PFSK-1 (cell line): ENCODE results near the gene PJVK.

Source experiments
- FOXP2 ChIP-seq: optimal IDR thresholded peaks from 2 replicates; pipeline ENCODE3; 2011; ENCODE audit warnings: borderline replicate concordance, control low read depth, inconsistent platforms; ENCODE audit not compliant: insufficient read depth; ENCODE audit errors: extremely low read length, extremely low read depth
- POLR2AphosphoS5 ChIP-seq: IDR thresholded peaks from 2 replicates; pipeline ENCODE4 v1.6.1; 2012; ENCODE audit warnings: low read depth, mild to moderate bottlenecking, control low read depth, low read length, moderate library complexity
- SIN3A ChIP-seq: IDR thresholded peaks from 2 replicates; pipeline ENCODE4 v1.6.1; 2012; ENCODE audit warnings: mild to moderate bottlenecking, low read length, moderate library complexity, borderline replicate concordance; ENCODE audit not compliant: insufficient read depth
- TAF1 ChIP-seq: IDR thresholded peaks from 2 replicates; pipeline ENCODE4 v1.6.1; 2012; ENCODE audit warnings: low read length, control low read depth, borderline replicate concordance; ENCODE audit not compliant: insufficient read depth
- TF ChIP-seq, protein P1 (sequence below), 2 experiments: IDR thresholded peaks; 2 replicates each; pipeline versions ENCODE4 v1.6.1 to v1.8.0; 2011 to 2012; ENCODE audit warnings: low read depth in 2 of 2, low read length in 2 of 2, control low read depth in 1 of 2, inconsistent platforms in 1 of 2, mild to moderate bottlenecking in 1 of 2, moderate library complexity in 1 of 2; ENCODE audit not compliant: insufficient read depth in 1 of 2

- TF ChIP-seq SIN3A (no peak), TAF1 (no peak), POLR2AphosphoS5 (no peak), FOXP2 (no peak)
- TF ChIP-seq, protein P1, sequence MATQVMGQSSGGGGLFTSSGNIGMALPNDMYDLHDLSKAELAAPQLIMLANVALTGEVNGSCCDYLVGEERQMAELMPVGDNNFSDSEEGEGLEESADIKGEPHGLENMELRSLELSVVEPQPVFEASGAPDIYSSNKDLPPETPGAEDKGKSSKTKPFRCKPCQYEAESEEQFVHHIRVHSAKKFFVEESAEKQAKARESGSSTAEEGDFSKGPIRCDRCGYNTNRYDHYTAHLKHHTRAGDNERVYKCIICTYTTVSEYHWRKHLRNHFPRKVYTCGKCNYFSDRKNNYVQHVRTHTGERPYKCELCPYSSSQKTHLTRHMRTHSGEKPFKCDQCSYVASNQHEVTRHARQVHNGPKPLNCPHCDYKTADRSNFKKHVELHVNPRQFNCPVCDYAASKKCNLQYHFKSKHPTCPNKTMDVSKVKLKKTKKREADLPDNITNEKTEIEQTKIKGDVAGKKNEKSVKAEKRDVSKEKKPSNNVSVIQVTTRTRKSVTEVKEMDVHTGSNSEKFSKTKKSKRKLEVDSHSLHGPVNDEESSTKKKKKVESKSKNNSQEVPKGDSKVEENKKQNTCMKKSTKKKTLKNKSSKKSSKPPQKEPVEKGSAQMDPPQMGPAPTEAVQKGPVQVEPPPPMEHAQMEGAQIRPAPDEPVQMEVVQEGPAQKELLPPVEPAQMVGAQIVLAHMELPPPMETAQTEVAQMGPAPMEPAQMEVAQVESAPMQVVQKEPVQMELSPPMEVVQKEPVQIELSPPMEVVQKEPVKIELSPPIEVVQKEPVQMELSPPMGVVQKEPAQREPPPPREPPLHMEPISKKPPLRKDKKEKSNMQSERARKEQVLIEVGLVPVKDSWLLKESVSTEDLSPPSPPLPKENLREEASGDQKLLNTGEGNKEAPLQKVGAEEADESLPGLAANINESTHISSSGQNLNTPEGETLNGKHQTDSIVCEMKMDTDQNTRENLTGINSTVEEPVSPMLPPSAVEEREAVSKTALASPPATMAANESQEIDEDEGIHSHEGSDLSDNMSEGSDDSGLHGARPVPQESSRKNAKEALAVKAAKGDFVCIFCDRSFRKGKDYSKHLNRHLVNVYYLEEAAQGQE (IDR thresholded peaks at IDR 0.05; ENCODE audit: insufficient read depth in 1 of 2, low read depth in 2 of 2, low read length in 2 of 2): no peak
Observed at GRCh38 chr2:178422097-178422496, 29.1 kb upstream of the PJVK start.
